Fibroblast of skin of left quadriceps (primary cell): ENCODE measurements around the gene CPXM1.
A peak's percentile ranks its signal among the peaks of the same experiment; 100 is the strongest.
"Not testable (repeated sequence)": the region's sequence is repeated elsewhere in the genome, so short reads cannot be mapped to it uniquely, and the experiment has no call there.

Source experiments
- DNase-seq, 2 experiments: peaks; one replicate each; pipeline ENCODE4 v3.0.0-alpha.2; 2013; ENCODE audit warnings: low read depth in 2 of 2

The CPXM1 gene

DNA sequence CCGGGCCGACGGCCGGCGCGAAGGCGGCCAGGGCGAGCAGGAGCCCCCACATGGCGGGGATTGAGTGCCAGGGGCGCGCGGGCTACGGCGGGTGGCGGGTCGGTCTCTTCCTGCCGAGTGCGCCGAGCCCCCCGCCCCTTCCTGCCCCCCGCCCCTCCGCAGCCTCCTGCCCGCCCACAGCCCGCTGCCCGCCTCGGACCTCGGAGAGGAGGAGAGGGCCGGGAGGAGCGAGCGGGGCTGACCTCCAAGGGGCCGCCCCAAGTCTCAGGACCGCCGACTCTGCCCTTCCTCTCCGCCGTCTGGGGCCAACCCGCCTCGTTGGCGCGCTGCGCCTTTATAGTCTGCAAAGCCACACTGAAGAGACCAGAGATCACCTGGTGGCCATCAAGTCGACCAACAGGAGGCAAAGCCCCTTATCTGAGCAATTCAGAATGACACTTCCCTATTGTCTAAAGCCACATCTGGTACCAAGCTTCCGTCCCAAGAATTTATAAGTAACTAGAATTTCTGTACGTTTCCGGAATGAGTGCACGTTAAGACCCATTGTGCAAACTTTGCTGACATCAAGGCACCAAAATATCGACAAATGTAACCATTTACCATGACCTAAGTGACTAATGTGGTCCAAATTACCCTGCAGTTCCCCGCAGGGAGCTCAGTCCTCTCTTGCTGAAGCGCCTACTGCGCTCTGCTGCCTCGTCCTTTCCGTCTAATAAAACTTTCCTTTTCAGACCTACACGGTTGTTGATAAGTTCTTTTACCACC is at the start of gene CPXM1:
Gene CPXM1 (minus strand): TSS at position 107 of the 765 bp plus-strand sequence. CDS start 55 bp downstream, at position 52.
- DNase-seq, result no peak

DNA sequence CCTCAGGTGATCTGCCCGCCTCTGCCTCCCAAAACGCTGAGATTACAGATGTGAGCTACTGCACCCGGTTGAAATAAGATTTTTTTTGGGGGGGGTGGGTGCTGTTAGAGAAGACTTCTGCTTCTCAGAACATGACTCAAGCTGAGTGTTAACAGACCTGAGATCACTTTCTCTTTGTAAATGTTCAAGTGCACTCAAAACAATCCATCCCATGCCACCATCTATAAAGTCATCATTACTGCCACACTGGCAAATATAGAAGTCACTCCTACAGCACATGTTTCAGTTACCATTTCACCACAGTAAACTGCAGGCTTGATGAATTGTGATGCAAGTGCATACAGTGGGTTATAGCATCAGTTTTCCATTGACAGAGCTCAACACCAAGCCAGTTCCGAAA is 49.1 kb upstream of the CPXM1 start:
- DNase-seq, result no peak

GRCh38 chr20:2847802-2848201 is 47.4 kb upstream of the CPXM1 start:
- no peak for DNase-seq

DNA sequence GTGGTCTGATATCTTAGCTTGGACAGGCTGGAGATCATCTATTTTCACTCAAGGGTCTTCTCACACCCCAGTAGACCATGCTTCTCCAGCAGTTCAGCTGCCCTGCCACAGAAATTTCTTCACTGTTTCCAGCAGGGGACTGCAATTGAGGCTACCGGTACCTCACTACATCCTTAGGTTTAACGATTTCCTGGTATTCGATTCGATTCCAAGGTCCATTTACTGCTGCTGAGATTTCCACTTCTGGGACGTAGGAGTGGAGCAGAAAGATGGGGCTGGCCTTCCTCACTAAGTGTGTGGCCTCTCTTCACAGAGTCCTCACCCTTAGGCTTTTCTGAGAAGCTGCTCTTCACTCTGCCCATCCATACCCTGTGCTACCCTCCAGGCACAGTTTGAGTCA is 46.3 kb upstream of the CPXM1 start:
- DNase-seq, result no peak

GRCh38 chr20:2845607-2846006 is 45.2 kb upstream of the CPXM1 start:
- DNase-seq, result no peak

DNA sequence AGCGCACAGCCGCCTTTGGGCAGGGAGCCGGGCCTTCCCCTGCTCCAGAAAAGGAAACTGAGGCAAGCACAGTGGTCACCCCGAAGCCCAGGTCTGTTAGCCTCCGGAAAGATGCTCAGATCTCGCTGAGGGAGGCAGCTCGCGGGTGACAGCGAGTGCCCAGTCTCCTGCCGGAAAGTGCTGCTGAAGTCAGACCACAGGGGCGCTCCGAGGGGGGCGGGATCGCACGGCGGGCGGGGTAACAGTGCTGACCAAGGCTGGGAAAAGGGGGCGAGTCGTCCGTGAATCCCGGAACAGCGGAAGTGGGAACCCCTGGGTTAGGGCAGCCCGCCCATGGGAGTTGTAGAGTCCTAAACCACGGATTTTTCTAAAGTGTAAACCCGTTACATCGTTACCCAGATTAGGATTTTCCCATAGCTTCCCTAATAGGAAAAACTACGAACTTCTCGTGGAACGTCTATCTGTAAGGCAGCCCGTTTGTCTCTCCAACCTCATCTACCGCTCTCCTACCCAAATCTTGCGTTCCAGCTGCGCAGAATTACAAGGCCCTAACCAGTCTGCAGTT is 40.6 kb upstream of the CPXM1 start:
- DNase-seq, result peak in 1 of 2 experiments; percentile 25

GRCh38 chr20:2840138-2840966 is 39.9 kb upstream of the CPXM1 start, which contains the start of the genes PCED1A and VPS16:
Gene PCED1A, minus strand, starts transcription at chr20:2840655. Its CDS starts 743 bp downstream, at chr20:2839912.
Gene VPS16, plus strand, starts transcription at chr20:2840745. Its CDS starts 30 bp downstream, at chr20:2840775.
- peak in 1 of 2 experiments; percentile 63 for DNase-seq

GRCh38 chr20:2839732-2840137 is 39.3 kb upstream of the CPXM1 start:
- DNase-seq, result no peak

DNA sequence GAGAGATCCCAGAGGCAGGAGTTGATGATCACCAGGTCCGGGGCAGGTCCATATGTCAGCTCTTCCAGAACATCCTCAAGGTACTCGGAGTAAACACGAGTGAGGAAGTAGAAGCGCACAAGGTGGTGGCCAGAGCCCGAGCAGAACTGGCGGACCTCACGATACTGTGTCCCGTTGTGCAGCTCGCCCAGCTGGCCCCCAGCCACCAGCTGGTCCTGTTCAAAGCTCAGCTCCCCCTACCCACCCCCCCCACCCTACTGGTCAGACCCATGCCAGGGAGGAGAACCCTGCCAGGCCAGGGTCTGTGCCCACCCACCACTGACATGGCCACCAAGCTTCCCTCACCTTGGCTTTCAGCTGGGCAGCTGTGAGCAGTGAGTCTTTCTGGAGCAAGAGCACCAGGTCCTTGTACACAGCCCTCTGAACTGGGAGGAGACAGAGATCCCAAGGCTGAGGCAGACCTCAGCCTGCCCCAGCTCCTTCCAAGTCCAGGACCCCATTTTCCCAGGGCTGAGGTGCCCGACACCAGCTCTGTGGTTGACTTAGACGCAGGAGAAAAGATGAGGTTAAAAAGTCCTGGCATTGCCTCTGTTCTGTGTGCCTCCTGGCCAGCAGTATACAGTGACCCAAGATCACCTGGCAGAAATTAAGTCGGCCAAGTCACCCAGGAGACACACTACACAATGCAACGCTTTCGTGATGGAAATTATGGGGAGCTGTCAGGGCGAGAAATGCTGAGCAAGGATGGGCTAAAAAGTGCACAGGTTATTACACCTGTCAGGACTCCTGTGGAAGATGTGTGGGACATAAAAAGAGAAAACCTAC is 38.6 kb upstream of the CPXM1 start:
- no peak for DNase-seq

GRCh38 chr20:2838170-2838797 is 37.9 kb upstream of the CPXM1 start:
- DNase-seq, result no peak

DNA sequence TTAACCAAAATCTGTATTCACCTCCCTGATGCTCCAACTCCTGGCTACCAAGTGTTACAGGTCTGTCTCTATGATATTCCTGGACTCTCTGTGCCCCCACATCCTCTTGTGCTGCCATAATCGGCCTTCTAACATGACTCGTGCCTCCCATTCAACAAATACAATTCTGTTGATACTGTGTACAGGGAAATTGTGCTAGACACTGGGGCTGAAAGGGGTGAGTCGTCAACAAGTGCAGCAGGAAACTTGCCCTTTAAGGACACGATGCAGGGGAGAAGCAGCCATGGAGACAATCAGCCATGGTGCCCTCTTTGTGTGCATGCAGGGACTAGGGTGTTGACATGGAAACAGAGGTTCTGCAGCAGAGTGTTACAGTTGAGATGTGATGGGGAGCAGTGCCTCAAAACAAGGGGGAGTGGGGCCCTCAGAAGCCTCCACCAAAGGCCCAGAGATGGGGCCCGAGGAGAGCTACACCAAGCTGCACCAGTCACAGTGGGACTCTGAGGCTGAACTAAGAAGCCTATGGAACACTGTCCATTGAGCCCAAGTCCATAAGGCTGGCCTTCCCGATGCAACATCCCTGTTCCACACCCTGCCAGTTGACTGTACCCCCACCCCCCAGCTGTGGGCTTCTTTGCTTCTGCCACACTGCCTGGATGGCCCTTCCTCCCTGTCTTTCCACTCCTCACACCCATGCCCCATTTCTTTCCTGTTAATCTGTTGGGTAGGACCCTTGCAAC is 37.0 kb upstream of the CPXM1 start:
- DNase-seq, result no peak

- no peak for DNase-seq
These were observed 35.6 kb upstream of the CPXM1 start for GRCh38 chr20:2836035-2836434.

DNA sequence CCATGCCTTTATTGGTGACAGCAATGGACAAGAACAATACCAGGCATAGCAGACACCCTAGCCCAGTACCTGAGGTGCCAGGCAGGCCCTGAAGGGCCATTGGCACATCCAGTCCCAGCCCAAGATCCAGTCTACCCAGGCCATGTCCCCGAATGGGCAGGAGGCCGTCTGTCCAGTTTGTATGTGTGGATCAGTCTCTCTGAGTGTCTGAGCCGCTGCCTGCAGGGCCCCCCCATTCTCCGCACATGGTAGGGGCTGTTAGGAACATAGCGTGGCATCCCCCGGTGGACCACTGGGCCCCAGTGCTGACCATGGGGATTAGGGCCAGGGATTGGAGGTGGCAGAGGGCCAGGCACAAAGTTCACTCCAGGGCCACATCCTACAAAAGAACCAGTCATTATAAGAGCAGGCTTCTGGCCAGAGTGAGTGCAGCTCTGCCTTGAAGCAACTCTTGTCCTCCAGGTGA is 34.9 kb upstream of the CPXM1 start:
- DNase-seq, result no peak

- no peak for DNase-seq
These were observed 34.1 kb upstream of the CPXM1 start for GRCh38 chr20:2834401-2835110.

- DNase-seq, result no peak
These were observed 33.3 kb upstream of the CPXM1 start for GRCh38 chr20:2833761-2834160.

- DNase-seq, result not testable (repeated sequence)
These were observed 30.8 kb upstream of the CPXM1 start for GRCh38 chr20:2831206-2831605.

DNA sequence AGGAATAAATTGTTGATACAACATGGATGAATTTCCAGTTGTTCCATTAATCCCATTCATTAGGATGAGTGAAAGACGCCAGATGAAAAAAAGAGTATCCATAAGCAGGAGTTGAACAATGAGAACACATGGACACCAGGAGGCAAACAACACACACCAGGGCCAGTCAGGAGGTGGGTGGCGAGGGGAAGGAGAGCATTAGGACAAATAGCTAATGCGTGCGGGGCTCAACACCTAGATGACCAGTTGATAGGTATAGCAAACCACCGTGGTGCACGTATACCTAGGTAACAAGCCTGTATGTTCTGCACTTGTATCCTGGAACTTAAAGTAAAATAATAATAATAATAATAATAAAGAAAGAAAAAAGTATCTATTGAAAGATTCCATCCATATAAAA is 28.9 kb upstream of the CPXM1 start:
- no peak for DNase-seq

GRCh38 chr20:2826655-2827054 is 26.2 kb upstream of the CPXM1 start:
- no peak for DNase-seq

- no peak for DNase-seq
These were observed 25.3 kb upstream of the CPXM1 start for GRCh38 chr20:2825761-2826160.

- DNase-seq, result peak in 1 of 2 experiments; percentile 40
These were observed 21.6 kb upstream of the CPXM1 start for GRCh38 chr20:2822073-2822472.
